Stimulated activated CD8-positive, alpha-beta memory T cell treated with anti-CD3 and anti-CD28 coated beads, Interleukin-7, amount 100 ng/mL, for 1 hour (primary cell): Measurements from ENCODE around the gene EHBP1L1.
"Not testable (repeated sequence)": the region's sequence is repeated elsewhere in the genome, so short reads cannot be mapped to it uniquely, and the experiment has no call there.

Experiments
- DNase-seq, 2 donors: peaks; one replicate each; pipeline ENCODE4 v3.0.0-alpha.2; 2020; ENCODE audit warnings: low read depth in 2 of 2

The EHBP1L1 gene

GRCh38 chr11:65560555-65561418, 15.1 kb upstream of the EHBP1L1 start:
- no peak for DNase-seq

- DNase-seq, result no peak
Measured at GRCh38 chr11:65562020-65562419, 13.8 kb upstream of the EHBP1L1 start.

GRCh38 chr11:65562788-65563187, 13.1 kb upstream of the EHBP1L1 start:
- no peak for DNase-seq

- DNase-seq, result no peak
Measured at GRCh38 chr11:65563601-65564000, 12.3 kb upstream of the EHBP1L1 start.

- DNase-seq, result not testable (repeated sequence)
Measured at GRCh38 chr11:65564879-65565559, 10.8 kb upstream of the EHBP1L1 start.

- no peak for DNase-seq
Measured at GRCh38 chr11:65565624-65566453, 10.0 kb upstream of the EHBP1L1 start.

- no peak for DNase-seq
Measured at GRCh38 chr11:65569164-65569972, 6.5 kb upstream of the EHBP1L1 start.

GRCh38 chr11:65569973-65570918, 5.6 kb upstream of the EHBP1L1 start, which contains the start of gene ZNRD2:
Gene ZNRD2, plus strand, starts transcription at chr11:65570477. Its CDS starts 15 bp downstream, at chr11:65570492.
- DNase-seq, result peak; percentile 93 to 95

- no peak for DNase-seq
Measured at GRCh38 chr11:65571420-65571819, 4.4 kb upstream of the EHBP1L1 start.

GRCh38 chr11:65571940-65572339, 3.9 kb upstream of the EHBP1L1 start:
- DNase-seq, result no peak

GRCh38 chr11:65572356-65573051, 3.3 kb upstream of the EHBP1L1 start, which contains the start of gene FAM89B:
Gene FAM89B, plus strand, starts transcription at chr11:65572538. Its CDS starts 132 bp downstream, at chr11:65572670.
- peak; percentile 81 for DNase-seq

- DNase-seq, result no peak
Measured at GRCh38 chr11:65573391-65574079, 2.3 kb upstream of the EHBP1L1 start.

- peak; percentile 61 to 70 for DNase-seq
Measured at GRCh38 chr11:65574109-65574810, 1.6 kb upstream of the EHBP1L1 start.

- DNase-seq, result no peak
Measured at GRCh38 chr11:65574811-65575567, 864 bp upstream of the EHBP1L1 start.

- no peak for DNase-seq
Measured at GRCh38 chr11:65576232-65576866, 496 bp downstream of the EHBP1L1 start.

- no peak for DNase-seq
Measured at GRCh38 chr11:65576867-65577755, 1.3 kb downstream of the EHBP1L1 start.
